Femur (tissue), 1 donor: ENCODE data around the gene DYNLT1.
"Not testable (repeated sequence)": the region's sequence is repeated elsewhere in the genome, so short reads cannot be mapped to it uniquely, and the experiment has no call there.

Experiments
- DNase-seq: peaks from one replicate; pipeline ENCODE4 v3.0.0-alpha.2; 2017

Gene DYNLT1

GRCh38 chr6:158638324-158638854 lies 6.2 kb downstream of the DYNLT1 start:
- no peak for DNase-seq

GRCh38 chr6:158636778-158637177 lies 7.8 kb downstream of the DYNLT1 start:
- no peak for DNase-seq

GRCh38 chr6:158635427-158636073 lies 9.0 kb downstream of the DYNLT1 start:
- no peak for DNase-seq

GRCh38 chr6:158634695-158635426 lies 9.7 kb downstream of the DYNLT1 start:
- DNase-seq, result no peak

GRCh38 chr6:158633127-158633526 lies 11.4 kb downstream of the DYNLT1 start:
- DNase-seq, result peak; percentile 1

- not testable (repeated sequence) for DNase-seq
Observed at GRCh38 chr6:158632538-158633119, 11.9 kb downstream of the DYNLT1 start.

- DNase-seq, result peak; percentile 70
Observed at GRCh38 chr6:158631678-158632537, 12.6 kb downstream of the DYNLT1 start.

- DNase-seq, result peak; percentile 63
Observed at GRCh38 chr6:158630938-158631616, 13.5 kb downstream of the DYNLT1 start.

GRCh38 chr6:158629367-158630221 lies 14.9 kb downstream of the DYNLT1 start:
- peak; percentile 29 for DNase-seq

GRCh38 chr6:158628542-158628941 lies 16.0 kb downstream of the DYNLT1 start:
- peak; percentile 8 for DNase-seq

GRCh38 chr6:158627940-158628211 lies 16.7 kb downstream of the DYNLT1 start:
- DNase-seq, result peak; percentile 9

- DNase-seq, result no peak
Observed at GRCh38 chr6:158627168-158627939, 17.2 kb downstream of the DYNLT1 start.

- no peak for DNase-seq
Observed at GRCh38 chr6:158626360-158627167, 18.0 kb downstream of the DYNLT1 start.

- no peak for DNase-seq
Observed at GRCh38 chr6:158625881-158626305, 18.6 kb downstream of the DYNLT1 start.

- DNase-seq, result no peak
Observed at GRCh38 chr6:158624684-158625682, 19.6 kb downstream of the DYNLT1 start.

- DNase-seq, result no peak
Observed at GRCh38 chr6:158622545-158623190, 21.9 kb downstream of the DYNLT1 start.

- no peak for DNase-seq
Observed at GRCh38 chr6:158621694-158622544, 22.6 kb downstream of the DYNLT1 start.
